ENCODE results near the gene S100A2. TPM values are rescaled to one million over a fixed set of nuclear protein-coding genes. Genes with fewer than 3 reads are reported as not detected.

The S100A2 gene
- total RNA-seq, 1 experiment from 2014 or later: 4.5 TPM

DNA sequence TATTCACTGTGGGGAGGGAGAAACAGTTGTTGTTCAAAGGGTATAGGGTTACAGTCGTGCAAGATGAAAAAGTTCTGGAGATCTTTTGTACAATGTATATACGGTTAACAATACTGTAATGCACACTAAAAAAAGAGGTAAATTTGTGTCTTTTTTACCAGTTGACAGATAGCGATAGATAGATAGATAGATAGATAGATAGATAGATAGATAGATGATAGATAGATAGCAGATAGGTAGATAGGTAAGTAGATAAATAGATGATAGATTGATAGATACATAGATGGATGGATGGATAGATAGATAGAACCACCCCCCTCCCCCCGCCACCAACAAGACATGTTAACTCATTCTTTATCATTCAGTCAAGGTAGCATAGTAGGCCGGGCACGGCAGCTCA, 37.1 kb upstream of the S100A2 start:
- BruUV-seq (replicated peaks): no TSS peak
- no peaks in the 10 kb centered on the region for H3K9me3 ChIP-seq (ENCODE audit: low read depth, low read length, poor library complexity, severe bottlenecking)
- H3K27ac ChIP-seq (ENCODE audit: low read depth, low read length, poor library complexity, severe bottlenecking): no peak overlapping the region
- CTCF ChIA-PET: no interaction called here
- no peaks in the 10 kb centered on the region for H3K27me3 ChIP-seq (replicated peaks; ENCODE audit: insufficient read depth, low read depth, low read length, poor library complexity)
- intact Hi-C loops (cut with micrococcal nuclease; ENCODE audit: unreplicated experiment): no loop called here
- no peak for DNase-seq (ENCODE audit: low spot score)
- no peak for TF ChIP-seq EZH2 (IDR thresholded peaks at IDR 0.05; ENCODE audit: borderline replicate concordance, low read depth, low read length, poor library complexity, severe bottlenecking)
- TF ChIP-seq CTCF (conservative IDR thresholded peaks at IDR 0.05; ENCODE audit: low read depth, low read length): no peak
- peaks cover 4% of the 10 kb centered on the region for H3K4me1 ChIP-seq (ENCODE audit: insufficient read depth, low read length, poor library complexity, severe bottlenecking)
- POLR2A ChIA-PET (ENCODE audit: low non-redundant PET): no interaction called here
- H3K4me3 ChIP-seq (ENCODE audit: low read depth, low read length, poor library complexity, severe bottlenecking): no peak overlapping the region
- no peaks in the 10 kb centered on the region for H3K36me3 ChIP-seq (ENCODE audit: insufficient read depth, low read length, poor library complexity, severe bottlenecking)

DNA sequence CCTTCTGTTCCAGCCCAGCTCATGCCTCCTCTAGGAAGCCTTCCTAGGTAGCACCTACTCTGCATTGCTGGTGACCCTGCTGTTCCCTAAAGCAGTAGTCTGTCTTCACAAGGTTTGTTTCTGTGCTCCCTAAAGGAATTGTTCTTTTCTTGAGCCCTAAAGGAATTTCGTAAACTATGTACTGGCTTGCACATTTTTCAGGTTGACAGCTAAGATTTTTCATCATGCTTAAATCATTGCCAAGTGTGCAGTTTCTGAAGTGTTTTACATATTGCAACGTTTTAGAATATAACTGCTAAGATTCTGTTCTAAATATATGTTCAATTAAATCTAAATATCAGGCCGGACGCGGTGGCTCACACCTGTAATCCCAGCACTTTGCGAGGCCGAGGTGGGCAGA, 34.2 kb upstream of the S100A2 start:
- TF ChIP-seq EZH2 (IDR thresholded peaks at IDR 0.05; ENCODE audit: borderline replicate concordance, low read depth, low read length, poor library complexity, severe bottlenecking): no peak
- TF ChIP-seq CTCF (conservative IDR thresholded peaks at IDR 0.05; ENCODE audit: low read depth, low read length): no peak
- H3K4me1 ChIP-seq (ENCODE audit: insufficient read depth, low read length, poor library complexity, severe bottlenecking): peaks cover 4% of the 10 kb centered on the region
- H3K36me3 ChIP-seq (ENCODE audit: insufficient read depth, low read length, poor library complexity, severe bottlenecking): no peaks in the 10 kb centered on the region
- no peaks in the 10 kb centered on the region for H3K27me3 ChIP-seq (replicated peaks; ENCODE audit: insufficient read depth, low read depth, low read length, poor library complexity)
- no TSS peak for BruUV-seq (replicated peaks)
- no peak for DNase-seq (ENCODE audit: low spot score)
- ChIA-PET POLR2A (ENCODE audit: low non-redundant PET) (no interaction called here), CTCF (no interaction called here)
- no peak overlapping the region for H3K27ac ChIP-seq (ENCODE audit: low read depth, low read length, poor library complexity, severe bottlenecking)
- H3K4me3 ChIP-seq (ENCODE audit: low read depth, low read length, poor library complexity, severe bottlenecking): no peak overlapping the region
- intact Hi-C loops (cut with micrococcal nuclease; ENCODE audit: unreplicated experiment): no loop called here
- H3K9me3 ChIP-seq (ENCODE audit: low read depth, low read length, poor library complexity, severe bottlenecking): no peaks in the 10 kb centered on the region

DNA sequence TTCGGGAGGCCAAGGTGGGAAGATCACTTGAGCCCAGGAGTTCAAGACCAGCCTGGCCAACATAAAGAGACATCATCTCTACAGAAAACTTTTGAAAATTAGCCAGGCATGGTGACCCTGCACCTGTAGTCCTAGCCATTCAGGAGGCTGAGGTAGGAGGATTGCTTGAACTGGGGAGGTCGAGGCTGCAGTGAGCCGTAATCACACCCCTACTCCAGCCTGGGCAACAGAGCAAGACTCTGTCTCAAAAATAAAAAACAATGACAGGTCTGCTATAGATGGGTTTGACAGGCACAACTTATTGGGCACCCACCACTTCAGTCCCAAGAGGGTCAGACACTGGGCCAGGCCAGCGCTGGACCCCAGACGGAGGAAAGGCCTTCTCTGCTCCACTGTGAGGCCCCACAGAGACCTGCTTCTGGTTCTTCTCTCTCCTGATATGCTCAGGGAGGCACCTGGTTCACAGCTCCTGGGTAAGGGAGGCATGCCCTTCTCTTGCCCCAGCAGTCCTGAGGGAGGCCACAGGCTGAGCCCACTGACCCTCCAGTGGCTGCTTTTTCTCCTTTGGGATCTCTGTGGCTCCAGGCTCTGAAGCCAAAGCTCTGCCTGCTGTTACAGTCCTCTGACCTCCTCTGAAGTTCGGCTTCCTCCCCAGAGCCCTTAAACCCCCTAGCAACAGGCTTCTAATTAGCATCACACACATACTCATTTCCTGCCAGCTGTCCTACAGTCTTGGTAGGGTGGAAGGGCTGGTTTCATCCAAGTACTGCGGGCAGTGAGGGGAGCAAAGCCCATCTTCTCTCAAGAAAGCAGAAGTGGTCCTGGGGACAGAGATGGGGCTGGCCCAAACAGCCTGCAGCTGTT, 32.9 kb upstream of the S100A2 start:
- Histone ChIP-seq H3K27me3 (replicated peaks; ENCODE audit: insufficient read depth, low read depth, low read length, poor library complexity) (no peaks in the 10 kb centered on the region), H3K36me3 (ENCODE audit: insufficient read depth, low read length, poor library complexity, severe bottlenecking) (no peaks in the 10 kb centered on the region), H3K27ac (ENCODE audit: low read depth, low read length, poor library complexity, severe bottlenecking) (no peak overlapping the region), H3K9me3 (ENCODE audit: low read depth, low read length, poor library complexity, severe bottlenecking) (no peaks in the 10 kb centered on the region), H3K4me3 (ENCODE audit: low read depth, low read length, poor library complexity, severe bottlenecking) (no peak overlapping the region), H3K4me1 (ENCODE audit: insufficient read depth, low read length, poor library complexity, severe bottlenecking) (peaks cover 4% of the 10 kb centered on the region)
- POLR2A ChIA-PET (ENCODE audit: low non-redundant PET): no interaction called here
- BruUV-seq (replicated peaks): no TSS peak
- intact Hi-C loops (cut with micrococcal nuclease; ENCODE audit: unreplicated experiment): no loop called here
- CTCF ChIA-PET: no interaction called here
- DNase-seq (ENCODE audit: low spot score): peak; percentile 83
- no peak for TF ChIP-seq EZH2 (IDR thresholded peaks at IDR 0.05; ENCODE audit: borderline replicate concordance, low read depth, low read length, poor library complexity, severe bottlenecking)
- TF ChIP-seq CTCF (conservative IDR thresholded peaks at IDR 0.05; ENCODE audit: low read depth, low read length): no peak

Data from A673 (cell line).